ENCODE data around the gene PTPRR.

Gene PTPRR

GRCh38 chr12:70666364-70666763 is 254.2 kb downstream of the PTPRR start:
- no peak overlapping the region for H3K27ac Mint-ChIP-seq (ENCODE audit: low read depth)
- DNase-seq (ENCODE audit: low spot score in 2 of 2) (no peak), ATAC-seq (replicated peaks; ENCODE audit: extremely low read depth, poor library complexity, severe bottlenecking) (no peak)
- peaks cover 4% of the 10 kb centered on the region for H3K4me1 Mint-ChIP-seq
- H3K9me3 Mint-ChIP-seq = no peaks in the 10 kb centered on the region
- H3K36me3 Mint-ChIP-seq (ENCODE audit: insufficient read depth) = no peaks in the 10 kb centered on the region
- no peaks in the 10 kb centered on the region for H3K27me3 Mint-ChIP-seq
- H3K4me3 Mint-ChIP-seq = no peak overlapping the region

- no peaks in the 10 kb centered on the region for H3K27me3 Mint-ChIP-seq
- peaks cover 4% of the 10 kb centered on the region for H3K4me1 Mint-ChIP-seq
- no peak for DNase-seq (ENCODE audit: low spot score in 2 of 2)
- H3K36me3 Mint-ChIP-seq (ENCODE audit: insufficient read depth) = no peaks in the 10 kb centered on the region
- no peak for ATAC-seq (replicated peaks; ENCODE audit: extremely low read depth, poor library complexity, severe bottlenecking)
- no peak overlapping the region for H3K4me3 Mint-ChIP-seq
- H3K27ac Mint-ChIP-seq (ENCODE audit: low read depth) = no peak overlapping the region
- H3K9me3 Mint-ChIP-seq = no peaks in the 10 kb centered on the region
Observed at GRCh38 chr12:70664465-70664881, 256.1 kb downstream of the PTPRR start.

- no peaks in the 10 kb centered on the region for H3K9me3 Mint-ChIP-seq
- DNase-seq (ENCODE audit: low spot score in 2 of 2) (no peak), ATAC-seq (replicated peaks; ENCODE audit: extremely low read depth, poor library complexity, severe bottlenecking) (no peak)
- H3K4me3 Mint-ChIP-seq = no peak overlapping the region
- H3K36me3 Mint-ChIP-seq (ENCODE audit: insufficient read depth) = no peaks in the 10 kb centered on the region
- no peaks in the 10 kb centered on the region for H3K27me3 Mint-ChIP-seq
- peaks cover 4% of the 10 kb centered on the region for H3K4me1 Mint-ChIP-seq
- no peak overlapping the region for H3K27ac Mint-ChIP-seq (ENCODE audit: low read depth)
Observed at GRCh38 chr12:70663838-70664237, 256.7 kb downstream of the PTPRR start.

GRCh38 chr12:70661466-70662161 is 258.9 kb downstream of the PTPRR start:
- no peak for ATAC-seq (replicated peaks; ENCODE audit: extremely low read depth, poor library complexity, severe bottlenecking)
- Mint-ChIP-seq H3K4me1 (peaks cover 4% of the 10 kb centered on the region), H3K27ac (ENCODE audit: low read depth) (no peak overlapping the region), H3K9me3 (no peaks in the 10 kb centered on the region), H3K27me3 (no peaks in the 10 kb centered on the region), H3K4me3 (no peak overlapping the region), H3K36me3 (ENCODE audit: insufficient read depth) (no peaks in the 10 kb centered on the region)
- DNase-seq (ENCODE audit: low spot score in 2 of 2) = no peak

- DNase-seq (ENCODE audit: low spot score in 2 of 2) (no peak), ATAC-seq (replicated peaks; ENCODE audit: extremely low read depth, poor library complexity, severe bottlenecking) (no peak)
- no peak overlapping the region for H3K27ac Mint-ChIP-seq (ENCODE audit: low read depth)
- H3K4me3 Mint-ChIP-seq = no peak overlapping the region
- no peaks in the 10 kb centered on the region for H3K36me3 Mint-ChIP-seq (ENCODE audit: insufficient read depth)
- H3K4me1 Mint-ChIP-seq = peaks cover 4% of the 10 kb centered on the region
- no peaks in the 10 kb centered on the region for H3K27me3 Mint-ChIP-seq
- no peaks in the 10 kb centered on the region for H3K9me3 Mint-ChIP-seq
Observed at GRCh38 chr12:70660620-70661219, 259.8 kb downstream of the PTPRR start.

- peaks cover 4% of the 10 kb centered on the region for H3K4me1 Mint-ChIP-seq
- ATAC-seq (replicated peaks; ENCODE audit: extremely low read depth, poor library complexity, severe bottlenecking) (no peak), DNase-seq (ENCODE audit: low spot score in 2 of 2) (no peak)
- no peaks in the 10 kb centered on the region for H3K36me3 Mint-ChIP-seq (ENCODE audit: insufficient read depth)
- H3K27me3 Mint-ChIP-seq = no peaks in the 10 kb centered on the region
- no peak overlapping the region for H3K27ac Mint-ChIP-seq (ENCODE audit: low read depth)
- no peak overlapping the region for H3K4me3 Mint-ChIP-seq
- no peaks in the 10 kb centered on the region for H3K9me3 Mint-ChIP-seq
Observed at GRCh38 chr12:70660002-70660604, 260.4 kb downstream of the PTPRR start.

- Mint-ChIP-seq H3K27me3 (no peaks in the 10 kb centered on the region), H3K27ac (ENCODE audit: low read depth) (no peak overlapping the region), H3K4me3 (no peak overlapping the region), H3K9me3 (no peaks in the 10 kb centered on the region), H3K36me3 (ENCODE audit: insufficient read depth) (no peaks in the 10 kb centered on the region), H3K4me1 (peaks cover 4% of the 10 kb centered on the region)
- ATAC-seq (replicated peaks; ENCODE audit: extremely low read depth, poor library complexity, severe bottlenecking) = no peak
- no peak for DNase-seq (ENCODE audit: low spot score in 2 of 2)
Observed at GRCh38 chr12:70659077-70659606, 261.4 kb downstream of the PTPRR start.

- ATAC-seq (replicated peaks; ENCODE audit: extremely low read depth, poor library complexity, severe bottlenecking) (no peak), DNase-seq (ENCODE audit: low spot score in 2 of 2) (no peak)
- no peaks in the 10 kb centered on the region for H3K36me3 Mint-ChIP-seq (ENCODE audit: insufficient read depth)
- no peaks in the 10 kb centered on the region for H3K27me3 Mint-ChIP-seq
- no peak overlapping the region for H3K27ac Mint-ChIP-seq (ENCODE audit: low read depth)
- H3K4me1 Mint-ChIP-seq = peaks cover 4% of the 10 kb centered on the region
- H3K4me3 Mint-ChIP-seq = no peak overlapping the region
- no peaks in the 10 kb centered on the region for H3K9me3 Mint-ChIP-seq
Observed at GRCh38 chr12:70657616-70658286, 262.8 kb downstream of the PTPRR start.

GRCh38 chr12:70652451-70652850 is 268.1 kb downstream of the PTPRR start:
- no peak for DNase-seq (ENCODE audit: low spot score in 2 of 2)
- H3K4me3 Mint-ChIP-seq = no peak overlapping the region
- H3K9me3 Mint-ChIP-seq = no peaks in the 10 kb centered on the region
- H3K4me1 Mint-ChIP-seq = no peaks in the 10 kb centered on the region
- H3K27ac Mint-ChIP-seq (ENCODE audit: low read depth) = no peak overlapping the region
- no peaks in the 10 kb centered on the region for H3K36me3 Mint-ChIP-seq (ENCODE audit: insufficient read depth)
- no peak for ATAC-seq (replicated peaks; ENCODE audit: extremely low read depth, poor library complexity, severe bottlenecking)
- H3K27me3 Mint-ChIP-seq = no peaks in the 10 kb centered on the region

GRCh38 chr12:70648831-70649230 is 271.7 kb downstream of the PTPRR start:
- ATAC-seq (replicated peaks; ENCODE audit: extremely low read depth, poor library complexity, severe bottlenecking) = no peak
- no peaks in the 10 kb centered on the region for H3K4me1 Mint-ChIP-seq
- no peak for DNase-seq (ENCODE audit: low spot score in 2 of 2)
- no peaks in the 10 kb centered on the region for H3K9me3 Mint-ChIP-seq
- H3K27ac Mint-ChIP-seq (ENCODE audit: low read depth) = no peak overlapping the region
- H3K27me3 Mint-ChIP-seq = no peaks in the 10 kb centered on the region
- H3K36me3 Mint-ChIP-seq (ENCODE audit: insufficient read depth) = no peaks in the 10 kb centered on the region
- H3K4me3 Mint-ChIP-seq = no peak overlapping the region

- no peaks in the 10 kb centered on the region for H3K27me3 Mint-ChIP-seq
- DNase-seq (ENCODE audit: low spot score in 2 of 2) (no peak), ATAC-seq (replicated peaks; ENCODE audit: extremely low read depth, poor library complexity, severe bottlenecking) (no peak)
Observed at GRCh38 chr12:70648191-70648590, 272.3 kb downstream of the PTPRR start.

GRCh38 chr12:70646850-70647249 is 273.7 kb downstream of the PTPRR start:
- H3K36me3 Mint-ChIP-seq (ENCODE audit: insufficient read depth) = no peaks in the 10 kb centered on the region
- H3K27ac Mint-ChIP-seq (ENCODE audit: low read depth) = no peak overlapping the region
- H3K9me3 Mint-ChIP-seq = no peaks in the 10 kb centered on the region
- DNase-seq (ENCODE audit: low spot score in 2 of 2) (no peak), ATAC-seq (replicated peaks; ENCODE audit: extremely low read depth, poor library complexity, severe bottlenecking) (no peak)
- H3K27me3 Mint-ChIP-seq = no peaks in the 10 kb centered on the region
- no peaks in the 10 kb centered on the region for H3K4me1 Mint-ChIP-seq
- H3K4me3 Mint-ChIP-seq = no peak overlapping the region

More at GRCh38 chr12:70648191-70648590, 272.3 kb downstream of the PTPRR start:
- Mint-ChIP-seq H3K36me3 (ENCODE audit: insufficient read depth) (no peaks in the 10 kb centered on the region), H3K27ac (ENCODE audit: low read depth) (no peak overlapping the region), H3K4me1 (no peaks in the 10 kb centered on the region), H3K4me3 (no peak overlapping the region), H3K9me3 (no peaks in the 10 kb centered on the region)

All from central memory CD8-positive, alpha-beta T cell (primary cell).